AG08396 (cell line): ENCODE results near the gene STEAP1.
A peak's percentile ranks its signal among the peaks of the same experiment; 100 is the strongest.
"Not testable (repeated sequence)": the region's sequence is repeated elsewhere in the genome, so short reads cannot be mapped to it uniquely, and the experiment has no call there.

Experiments
- DNase-seq: peaks from one replicate; pipeline ENCODE4 v3.0.0; 2012; ENCODE audit warnings: low spot score, mixed read lengths

The STEAP1 gene

GRCh38 chr7:90153943-90154771 is at the start of gene STEAP1:
Gene STEAP1, plus strand, starts transcription at chr7:90154469. Its CDS starts 5,320 bp downstream, at chr7:90159789.
- peak; percentile 84 for DNase-seq

GRCh38 chr7:90114972-90115371 is 39.3 kb upstream of the STEAP1 start:
- DNase-seq: not testable (repeated sequence)

- not testable (repeated sequence) for DNase-seq
Observed at GRCh38 chr7:90118551-90119177, 35.6 kb upstream of the STEAP1 start.

GRCh38 chr7:90119178-90119971 is 34.9 kb upstream of the STEAP1 start:
- DNase-seq: peak; percentile 13

- DNase-seq: not testable (repeated sequence)
Observed at GRCh38 chr7:90120205-90120604, 34.1 kb upstream of the STEAP1 start.

- not testable (repeated sequence) for DNase-seq
Observed at GRCh38 chr7:90131746-90132145, 22.5 kb upstream of the STEAP1 start.

GRCh38 chr7:90147079-90147960 is 6.9 kb upstream of the STEAP1 start:
- DNase-seq: not testable (repeated sequence)

- not testable (repeated sequence) for DNase-seq
Observed at GRCh38 chr7:90149428-90149827, 4.8 kb upstream of the STEAP1 start.

GRCh38 chr7:90151884-90152283 is 2.4 kb upstream of the STEAP1 start:
- DNase-seq: not testable (repeated sequence)

GRCh38 chr7:90152642-90153253 is 1.5 kb upstream of the STEAP1 start:
- peak; percentile 33 for DNase-seq

GRCh38 chr7:90155206-90155605 is 937 bp downstream of the STEAP1 start:
- DNase-seq: no peak

- DNase-seq: peak; percentile 7
Observed at GRCh38 chr7:90157331-90157730, 3.1 kb downstream of the STEAP1 start.

- not testable (repeated sequence) for DNase-seq
Observed at GRCh38 chr7:90157761-90158350, 3.6 kb downstream of the STEAP1 start.

GRCh38 chr7:90163534-90163933 is 9.3 kb downstream of the STEAP1 start:
- DNase-seq: no peak

- DNase-seq: no peak
Observed at GRCh38 chr7:90165724-90166123, 11.5 kb downstream of the STEAP1 start.

GRCh38 chr7:90166153-90166552 is 11.9 kb downstream of the STEAP1 start:
- no peak for DNase-seq

- no peak for DNase-seq
Observed at GRCh38 chr7:90167361-90167760, 13.1 kb downstream of the STEAP1 start.

- DNase-seq: no peak
Observed at GRCh38 chr7:90169891-90170290, 15.6 kb downstream of the STEAP1 start.

GRCh38 chr7:90172121-90172520 is 17.9 kb downstream of the STEAP1 start:
- no peak for DNase-seq

- DNase-seq: no peak
Observed at GRCh38 chr7:90172624-90173023, 18.4 kb downstream of the STEAP1 start.
